SK-N-SH (cell line): ENCODE data around the gene FGF8. TPM values are rescaled to one million over a fixed set of nuclear protein-coding genes. Genes with fewer than 3 reads are reported as not detected.

Experiments
- CTCF ChIA-PET: fragments of 300-600, 350-600 bp; formaldehyde crosslinking; extraction: SDS; loops from one replicate; lab custom pipeline; 2021; lab: Yijun Ruan, JAX
- POLR2A ChIA-PET: fragments of 350-600 bp; sonication (Branson Sonifier 250); formaldehyde crosslinking; extraction: SDS; loops from one replicate; lab custom pipeline; 2020; ENCODE audit warnings: antibody characterized with exemption, inconsistent platforms; lab: Yijun Ruan, JAX
- DNase-seq: peaks from one replicate; pipeline ENCODE4 v3.0.0; 2012
- H2AFZ ChIP-seq: fragments of 200-600 bp; sonication (generic); 2 replicates; pipeline ENCODE4 v1.8.1; 2016; ENCODE audit warnings: antibody characterized with exemption, mild to moderate bottlenecking, low read depth
- H3F3A ChIP-seq: fragments of 200-600 bp; sonication (generic); replicated peaks from 2 replicates; pipeline ENCODE3; 2016; ENCODE audit warnings: antibody characterized with exemption, mild to moderate bottlenecking; ENCODE audit not compliant: insufficient read depth
- H3K27ac ChIP-seq, 2 experiments: fragments of 200-500 bp in 1 of 2; fragments of 200-600 bp in 1 of 2; sonication (Bioruptor generic) in 1 of 2; sonication (generic), shearing (Covaris generic) in 1 of 2; 2 replicates each; pipeline versions ENCODE4 v1.5.1 to v1.6.1; 2014 to 2016; ENCODE audit warnings: low read depth in 2 of 2, inconsistent platforms in 1 of 2, low read length in 1 of 2, mild to moderate bottlenecking in 1 of 2, mixed read lengths in 1 of 2
- H3K27me3 ChIP-seq: fragments of 200-600 bp; sonication (generic), shearing (Covaris generic); 2 replicates; pipeline ENCODE4 v1.6.1; 2016; ENCODE audit warnings: mixed run types; ENCODE audit not compliant: insufficient read depth
- H3K36me3 ChIP-seq, 2 experiments: fragments of 200-500 bp in 1 of 2; fragments of 200-600 bp in 1 of 2; sonication (Bioruptor generic) in 1 of 2; sonication (generic) in 1 of 2; replicated peaks in 1 of 2; 2 replicates each; pipeline versions ENCODE3 to v1.5.1; 2014 to 2016; ENCODE audit warnings: low read length in 1 of 2, mild to moderate bottlenecking in 1 of 2; ENCODE audit not compliant: insufficient read depth in 2 of 2, control insufficient read depth in 1 of 2
- H3K4me1 ChIP-seq, 2 experiments: fragments of 200-500 bp in 1 of 2; fragments of 200-600 bp in 1 of 2; sonication (Bioruptor generic) in 1 of 2; sonication (generic), shearing (Covaris generic) in 1 of 2; 2 replicates each; pipeline versions ENCODE4 v1.5.1 to v1.6.1; 2014 to 2016; ENCODE audit warnings: low read depth in 1 of 2, low read length in 1 of 2, mixed run types in 1 of 2; ENCODE audit not compliant: insufficient read depth in 2 of 2, control insufficient read depth in 1 of 2
- H3K4me2 ChIP-seq: fragments of 200-600 bp; sonication (generic), shearing (Covaris generic); 2 replicates; pipeline ENCODE4 v1.6.1; 2017; ENCODE audit warnings: mixed run types
- H3K4me3 ChIP-seq, 2 experiments: fragments of 200-500 bp in 1 of 2; fragments of 200-600 bp in 1 of 2; sonication (Bioruptor generic) in 1 of 2; sonication (generic), shearing (Covaris generic) in 1 of 2; 2 replicates each; pipeline versions ENCODE4 v1.5.1 to v1.8.1; 2014 to 2016; ENCODE audit warnings: low read depth in 2 of 2, inconsistent platforms in 1 of 2, low read length in 1 of 2, mild to moderate bottlenecking in 1 of 2, mixed read lengths in 1 of 2, moderate library complexity in 1 of 2
- H3K79me2 ChIP-seq: fragments of 200-600 bp; sonication (generic); 2 replicates; pipeline ENCODE4 v1.8.1; 2017; ENCODE audit warnings: mild to moderate bottlenecking; ENCODE audit not compliant: insufficient read depth
- H3K9ac ChIP-seq: fragments of 200-600 bp; sonication (generic); 2 replicates; pipeline ENCODE4 v1.6.1; 2017; ENCODE audit warnings: mixed run types
- H3K9me2 ChIP-seq: fragments of 200-600 bp; sonication (generic); 2 replicates; pipeline ENCODE4 v1.6.1; 2017; ENCODE audit warnings: mixed run types
- H3K9me3 ChIP-seq: fragments of 200-600 bp; sonication (generic); 2 replicates; pipeline ENCODE4 v1.6.1; 2017; ENCODE audit warnings: mixed run types, mild to moderate bottlenecking, moderate library complexity
- H4K20me1 ChIP-seq: fragments of 200-600 bp; sonication (generic); 2 replicates; pipeline ENCODE4 v1.6.1; 2017; ENCODE audit warnings: mild to moderate bottlenecking, mixed run types; ENCODE audit not compliant: insufficient read depth
- CHD2 ChIP-seq: fragments of 150-350 bp; IDR thresholded peaks from 2 replicates; pipeline ENCODE4 v1.6.1; 2018; ENCODE audit warnings: low read length; ENCODE audit not compliant: partially characterized antibody
- ELF1 ChIP-seq: IDR thresholded peaks from 2 replicates; pipeline ENCODE4 v1.4.0; 2012
- EP300 ChIP-seq, 2 experiments: IDR thresholded peaks; 2 replicates each; pipeline versions ENCODE4 v1.4.0 to v1.6.1; 2012; ENCODE audit warnings: borderline replicate concordance in 1 of 2, low read depth in 1 of 2, low read length in 1 of 2
- FOSL2 ChIP-seq: IDR thresholded peaks from 2 replicates; pipeline ENCODE4 v1.4.0; 2012; ENCODE audit warnings: low read depth, mild to moderate bottlenecking, moderate library complexity, borderline replicate concordance
- FOXJ3 ChIP-seq: sonication (generic); formaldehyde crosslinking; IDR thresholded peaks from 2 replicates; pipeline ENCODE4 v1.5.1; 2020; ENCODE audit warnings: mild to moderate bottlenecking, missing genetic modification reagents
- FOXM1 ChIP-seq: IDR thresholded peaks from 2 replicates; pipeline ENCODE4 v1.4.0; 2012; ENCODE audit warnings: low read depth, mild to moderate bottlenecking
- GABPA ChIP-seq: IDR thresholded peaks from 2 replicates; pipeline ENCODE4 v1.4.0; 2012; ENCODE audit warnings: low read depth, mild to moderate bottlenecking
- GATA2 ChIP-seq: sonication (generic); formaldehyde crosslinking; IDR thresholded peaks from 2 replicates; pipeline ENCODE4 v1.5.0; 2020; ENCODE audit warnings: mild to moderate bottlenecking, missing genetic modification reagents
- MEF2A ChIP-seq: IDR thresholded peaks from 2 replicates; pipeline ENCODE4 v1.4.0; 2012; ENCODE audit warnings: low read depth, borderline replicate concordance
- MXI1 ChIP-seq: IDR thresholded peaks from 2 replicates; pipeline ENCODE4 v1.6.1; 2012; ENCODE audit warnings: mild to moderate bottlenecking, low read depth, low read length, improper control_type of control experiment
- NFIC ChIP-seq: IDR thresholded peaks from 2 replicates; pipeline ENCODE4 v1.4.0; 2012; ENCODE audit warnings: borderline replicate concordance
- NRF1 ChIP-seq: IDR thresholded peaks from 2 replicates; pipeline ENCODE4 v1.6.1; 2012; ENCODE audit warnings: low read depth, mild to moderate bottlenecking, low read length
- POLR2AphosphoS5 ChIP-seq: IDR thresholded peaks from 2 replicates; pipeline ENCODE4 v1.6.1; 2012; ENCODE audit warnings: low read depth, low read length
- RCOR1 ChIP-seq: fragments of 150-350 bp; IDR thresholded peaks from 2 replicates; pipeline ENCODE4 v1.6.1; 2017; ENCODE audit warnings: antibody characterized with exemption, low read length
- RFX5 ChIP-seq: IDR thresholded peaks from 2 replicates; pipeline ENCODE4 v1.6.1; 2012; ENCODE audit warnings: mild to moderate bottlenecking, improper control_type of control experiment, low read length
- RXRA ChIP-seq: IDR thresholded peaks from 2 replicates; pipeline ENCODE4 v1.4.0; 2012; ENCODE audit warnings: low read depth, mild to moderate bottlenecking, borderline replicate concordance
- SIN3A ChIP-seq: IDR thresholded peaks from 2 replicates; pipeline ENCODE4 v1.6.1; 2012; ENCODE audit warnings: low read depth, mild to moderate bottlenecking, low read length, moderate library complexity, borderline replicate concordance
- TAF1 ChIP-seq: IDR thresholded peaks from 2 replicates; pipeline ENCODE4 v1.6.1; 2012; ENCODE audit warnings: low read depth, mild to moderate bottlenecking, low read length, moderate library complexity, borderline replicate concordance
- TCF12 ChIP-seq: IDR thresholded peaks from 2 replicates; pipeline ENCODE4 v1.4.0; 2012
- WGBS: methylation state at CpG from one replicate; pipeline ENCODE4 v1.1.6; 2017; ENCODE audit warnings: low lambda C conversion rate; 5-methylcytosine and 5-hydroxymethylcytosine counted together
- polyA plus RNA-seq, 3 experiments: library from polyadenylated mRNA; depleted of rRNA; stranded (reverse); fragments of >200 nt; gene quantifications; 2 replicates each; pipeline ENCODE4 v1.2.3, GENCODE V29; 2012
- TF ChIP-seq, protein P1 (sequence below): IDR thresholded peaks from 2 replicates; pipeline ENCODE4; 2012
- TF ChIP-seq, protein P2 (sequence below): IDR thresholded peaks from 2 replicates; pipeline ENCODE4 v1.4.0; 2012; ENCODE audit warnings: low read depth
- TF ChIP-seq, protein P3 (sequence below): IDR thresholded peaks from 2 replicates; pipeline ENCODE4 v1.4.0; 2012; ENCODE audit warnings: low read depth, borderline replicate concordance
- TF ChIP-seq, protein P4 (sequence below): fragments of 200-600 bp; sonication (generic); IDR thresholded peaks from 2 replicates; pipeline ENCODE4 v1.6.1; 2017; ENCODE audit warnings: antibody characterized with exemption, mild to moderate bottlenecking, moderate library complexity
- TF ChIP-seq, protein P5 (sequence below): fragments of 150-350 bp; IDR thresholded peaks from 2 replicates; pipeline ENCODE4 v1.6.1; 2017; ENCODE audit warnings: antibody characterized with exemption, low read length, low read depth, borderline replicate concordance
- TF ChIP-seq, protein P6 (sequence below): fragments of 150-350 bp; IDR thresholded peaks from 2 replicates; pipeline ENCODE4 v1.6.1; 2016; ENCODE audit warnings: mild to moderate bottlenecking, low read depth, low read length

Gene FGF8
- polyA plus RNA-seq, 1 of the 3 experiments (the other 2 are of a cell fraction): not detected

DNA sequence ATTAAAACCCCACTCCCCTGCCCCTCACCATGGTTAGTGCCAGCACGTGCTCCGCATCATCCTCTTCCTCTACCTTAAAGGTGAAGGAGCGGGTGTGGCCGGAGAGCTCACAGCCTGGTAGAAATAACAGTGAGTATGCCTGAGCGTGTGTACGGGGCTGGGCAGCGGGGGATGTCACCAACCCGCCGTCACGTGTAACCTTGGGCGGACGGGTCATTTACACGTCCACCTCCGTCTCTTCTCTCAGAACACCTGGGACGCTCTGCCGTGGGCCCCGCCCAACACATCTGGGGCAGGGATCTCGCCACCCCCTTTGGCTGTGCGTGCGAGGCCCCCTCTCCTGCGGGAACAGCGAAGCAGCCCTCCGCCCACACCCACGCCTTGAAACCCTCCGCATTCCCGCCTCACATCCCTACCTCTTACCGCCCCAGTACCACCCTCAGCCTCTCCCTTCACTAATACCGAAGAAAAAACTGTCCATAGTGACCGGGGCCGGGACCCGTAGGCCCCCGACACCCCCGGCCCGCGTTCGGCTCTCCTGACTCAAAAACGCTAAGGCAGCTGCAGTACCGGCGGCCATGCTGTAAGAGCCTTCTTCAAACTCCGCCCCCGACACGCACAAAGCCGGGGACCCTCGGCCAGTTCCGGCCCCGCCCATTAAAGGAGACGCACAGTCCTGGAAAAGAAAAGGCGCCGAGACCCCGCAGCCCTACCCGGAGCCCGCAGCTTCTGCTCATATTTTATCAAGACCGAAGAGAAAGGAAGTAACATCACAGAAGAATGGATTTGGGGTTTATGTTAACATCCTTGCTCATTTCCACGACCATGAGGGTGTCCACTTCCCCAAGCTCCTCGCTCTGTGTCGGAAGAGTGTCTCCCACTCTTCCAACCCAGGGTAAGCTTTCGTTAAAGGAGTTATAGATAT is 7.2 kb upstream of the FGF8 start, which contains the start of gene NPM3:
Gene NPM3 (minus strand): TSS at position 636 of the 925 bp plus-strand sequence. CDS start 56 bp downstream, at position 580.
- Histone ChIP-seq H3K9me2 (no peaks in the 10 kb centered on the region), H3F3A (peaks cover 50% of the 10 kb centered on the region), H2AFZ (peak within 1 kb of the TSS; percentile 45; the same call in 1 of the 2 replicates), H3K79me2 (peaks cover 21% of the 10 kb centered on the region), H3K27me3 (no peaks in the 10 kb centered on the region), H4K20me1 (peaks cover 35% of the 10 kb centered on the region), H3K9ac (peak within 1 kb of the TSS; percentile 74), H3K4me2 (peak within 1 kb of the TSS; percentile 91), H3K36me3 (peaks cover 35 to 42% of the 10 kb centered on the region in 2 experiments), H3K27ac (peak within 1 kb of the TSS; percentile 70 to 72), H3K4me3 (peak within 1 kb of the TSS; percentile 77 to 96), H3K9me3 (no peaks in the 10 kb centered on the region), H3K4me1 (peaks cover 8 to 23% of the 10 kb centered on the region in 2 experiments; a peak in 3 of 4 replicates)
- CTCF ChIA-PET: interaction anchor here (0.6 to 11.7 kb wide), 16 partner anchors 9 to 576 kb away, joined by 3 to 297 read pairs (median 4); partner anchors contain the start of gene KCNIP2
- WGBS: 2% methylated on average over 37 of the region's 57 CpGs
- peak; percentile 94 for DNase-seq
- POLR2A ChIA-PET: interaction anchor here (0.6 to 1.7 kb wide), 3 partner anchors 35 to 296 kb away, joined by 3 to 10 read pairs (median 4); partner anchors contain the start of gene OGA
- TF ChIP-seq MXI1: peak; percentile 90; the same call in 1 of the 2 replicates
- TF ChIP-seq TCF12: no peak
- TF ChIP-seq CHD2: peak; percentile 59
- TF ChIP-seq, protein P1, sequence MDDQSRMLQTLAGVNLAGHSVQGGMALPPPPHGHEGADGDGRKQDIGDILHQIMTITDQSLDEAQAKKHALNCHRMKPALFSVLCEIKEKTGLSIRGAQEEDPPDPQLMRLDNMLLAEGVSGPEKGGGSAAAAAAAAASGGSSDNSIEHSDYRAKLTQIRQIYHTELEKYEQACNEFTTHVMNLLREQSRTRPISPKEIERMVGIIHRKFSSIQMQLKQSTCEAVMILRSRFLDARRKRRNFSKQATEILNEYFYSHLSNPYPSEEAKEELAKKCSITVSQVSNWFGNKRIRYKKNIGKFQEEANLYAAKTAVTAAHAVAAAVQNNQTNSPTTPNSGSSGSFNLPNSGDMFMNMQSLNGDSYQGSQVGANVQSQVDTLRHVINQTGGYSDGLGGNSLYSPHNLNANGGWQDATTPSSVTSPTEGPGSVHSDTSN: peak; percentile 25; the same call in 1 of the 2 replicates
- no peak; the same call in 1 of the 2 replicates for TF ChIP-seq FOSL2
- TF ChIP-seq, protein P2, sequence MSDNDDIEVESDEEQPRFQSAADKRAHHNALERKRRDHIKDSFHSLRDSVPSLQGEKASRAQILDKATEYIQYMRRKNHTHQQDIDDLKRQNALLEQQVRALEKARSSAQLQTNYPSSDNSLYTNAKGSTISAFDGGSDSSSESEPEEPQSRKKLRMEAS: peak; percentile 62
- TF ChIP-seq RFX5: no peak
- TF ChIP-seq GABPA: peak; percentile 71
- TF ChIP-seq, protein P3, sequence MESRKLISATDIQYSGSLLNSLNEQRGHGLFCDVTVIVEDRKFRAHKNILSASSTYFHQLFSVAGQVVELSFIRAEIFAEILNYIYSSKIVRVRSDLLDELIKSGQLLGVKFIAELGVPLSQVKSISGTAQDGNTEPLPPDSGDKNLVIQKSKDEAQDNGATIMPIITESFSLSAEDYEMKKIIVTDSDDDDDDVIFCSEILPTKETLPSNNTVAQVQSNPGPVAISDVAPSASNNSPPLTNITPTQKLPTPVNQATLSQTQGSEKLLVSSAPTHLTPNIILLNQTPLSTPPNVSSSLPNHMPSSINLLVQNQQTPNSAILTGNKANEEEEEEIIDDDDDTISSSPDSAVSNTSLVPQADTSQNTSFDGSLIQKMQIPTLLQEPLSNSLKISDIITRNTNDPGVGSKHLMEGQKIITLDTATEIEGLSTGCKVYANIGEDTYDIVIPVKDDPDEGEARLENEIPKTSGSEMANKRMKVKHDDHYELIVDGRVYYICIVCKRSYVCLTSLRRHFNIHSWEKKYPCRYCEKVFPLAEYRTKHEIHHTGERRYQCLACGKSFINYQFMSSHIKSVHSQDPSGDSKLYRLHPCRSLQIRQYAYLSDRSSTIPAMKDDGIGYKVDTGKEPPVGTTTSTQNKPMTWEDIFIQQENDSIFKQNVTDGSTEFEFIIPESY: no peak
- TF ChIP-seq, protein P4, sequence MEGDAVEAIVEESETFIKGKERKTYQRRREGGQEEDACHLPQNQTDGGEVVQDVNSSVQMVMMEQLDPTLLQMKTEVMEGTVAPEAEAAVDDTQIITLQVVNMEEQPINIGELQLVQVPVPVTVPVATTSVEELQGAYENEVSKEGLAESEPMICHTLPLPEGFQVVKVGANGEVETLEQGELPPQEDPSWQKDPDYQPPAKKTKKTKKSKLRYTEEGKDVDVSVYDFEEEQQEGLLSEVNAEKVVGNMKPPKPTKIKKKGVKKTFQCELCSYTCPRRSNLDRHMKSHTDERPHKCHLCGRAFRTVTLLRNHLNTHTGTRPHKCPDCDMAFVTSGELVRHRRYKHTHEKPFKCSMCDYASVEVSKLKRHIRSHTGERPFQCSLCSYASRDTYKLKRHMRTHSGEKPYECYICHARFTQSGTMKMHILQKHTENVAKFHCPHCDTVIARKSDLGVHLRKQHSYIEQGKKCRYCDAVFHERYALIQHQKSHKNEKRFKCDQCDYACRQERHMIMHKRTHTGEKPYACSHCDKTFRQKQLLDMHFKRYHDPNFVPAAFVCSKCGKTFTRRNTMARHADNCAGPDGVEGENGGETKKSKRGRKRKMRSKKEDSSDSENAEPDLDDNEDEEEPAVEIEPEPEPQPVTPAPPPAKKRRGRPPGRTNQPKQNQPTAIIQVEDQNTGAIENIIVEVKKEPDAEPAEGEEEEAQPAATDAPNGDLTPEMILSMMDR: no peak
- TF ChIP-seq GATA2 (CRISPR knock-in tag): no peak
- TF ChIP-seq EP300 (IDR thresholded peaks at IDR 0.05; ENCODE audit: borderline replicate concordance in 1 of 2, low read depth in 1 of 2, low read length in 1 of 2): no peak
- TF ChIP-seq RXRA: no peak
- TF ChIP-seq, protein P5, sequence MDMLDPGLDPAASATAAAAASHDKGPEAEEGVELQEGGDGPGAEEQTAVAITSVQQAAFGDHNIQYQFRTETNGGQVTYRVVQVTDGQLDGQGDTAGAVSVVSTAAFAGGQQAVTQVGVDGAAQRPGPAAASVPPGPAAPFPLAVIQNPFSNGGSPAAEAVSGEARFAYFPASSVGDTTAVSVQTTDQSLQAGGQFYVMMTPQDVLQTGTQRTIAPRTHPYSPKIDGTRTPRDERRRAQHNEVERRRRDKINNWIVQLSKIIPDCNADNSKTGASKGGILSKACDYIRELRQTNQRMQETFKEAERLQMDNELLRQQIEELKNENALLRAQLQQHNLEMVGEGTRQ: no peak
- TF ChIP-seq POLR2AphosphoS5: peak; percentile 82
- peak; percentile 12; the same call in 1 of the 2 replicates for TF ChIP-seq NFIC
- TF ChIP-seq RCOR1: no peak
- no peak for TF ChIP-seq FOXJ3 (CRISPR knock-in tag)
- no peak for TF ChIP-seq FOXM1
- no peak for TF ChIP-seq MEF2A
- TF ChIP-seq, protein P6, sequence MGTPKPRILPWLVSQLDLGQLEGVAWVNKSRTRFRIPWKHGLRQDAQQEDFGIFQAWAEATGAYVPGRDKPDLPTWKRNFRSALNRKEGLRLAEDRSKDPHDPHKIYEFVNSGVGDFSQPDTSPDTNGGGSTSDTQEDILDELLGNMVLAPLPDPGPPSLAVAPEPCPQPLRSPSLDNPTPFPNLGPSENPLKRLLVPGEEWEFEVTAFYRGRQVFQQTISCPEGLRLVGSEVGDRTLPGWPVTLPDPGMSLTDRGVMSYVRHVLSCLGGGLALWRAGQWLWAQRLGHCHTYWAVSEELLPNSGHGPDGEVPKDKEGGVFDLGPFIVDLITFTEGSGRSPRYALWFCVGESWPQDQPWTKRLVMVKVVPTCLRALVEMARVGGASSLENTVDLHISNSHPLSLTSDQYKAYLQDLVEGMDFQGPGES: no peak
- TF ChIP-seq TAF1: peak; percentile 60; the same call in 1 of the 2 replicates
- no peak for TF ChIP-seq NRF1
- TF ChIP-seq ELF1: peak; percentile 67
- TF ChIP-seq SIN3A: peak; percentile 66; the same call in 1 of the 2 replicates
